Gastrocnemius medialis (tissue), 4 donors: Measurements from ENCODE around the gene CA12.

Experiments used
- CTCF ChIP-seq, 5 experiments: fragments of 450-650 bp in 3 of 5; fragments of 200-600 bp in 2 of 5; sonication (generic) in 2 of 5; IDR thresholded peaks in 4 of 5; conservative IDR thresholded peaks in 1 of 5; 1 replicate in 4 of 5; 2 replicates in 1 of 5; pipeline ENCODE4 v1.5.1; 2016 to 2019; ENCODE audit warnings: antibody characterized with exemption in 5 of 5, mild to moderate bottlenecking in 3 of 5, moderate library complexity in 3 of 5
- POLR2A ChIP-seq, 2 donors: fragments of 450-650 bp; IDR thresholded peaks; one replicate each; pipeline ENCODE4 v1.6.1; 2017; ENCODE audit warnings: antibody characterized with exemption in 2 of 2, mild to moderate bottlenecking in 2 of 2, moderate library complexity in 2 of 2

GRCh38 chr15:63395730-63396151 is 14.1 kb upstream of the CA12 start:
- TF ChIP-seq CTCF (IDR thresholded peaks at IDR 0.05 in 4 of 5, conservative IDR thresholded peaks at IDR 0.05 in 1 of 5) (no peak), POLR2A (IDR thresholded peaks at IDR 0.05) (no peak)
